Endothelial cell of umbilical vein (primary cell): ENCODE measurements around the gene ATXN2. TPM values are rescaled to one million over a fixed set of nuclear protein-coding genes. Genes with fewer than 3 reads are reported as not detected.

Source experiments
- BruUV-seq: library from RNA; stranded (reverse); fragments of 400-500 nt; replicated peaks from 2 replicates; lab custom pipeline; 2021; lab: Mats Ljungman, UMichigan
- CTCF ChIA-PET: fragments of 300-600, 350-600 bp; sonication (Branson Sonifier 250); formaldehyde crosslinking; loops from one replicate; lab custom pipeline; 2021; ENCODE audit warnings: antibody characterized with exemption, inconsistent platforms; lab: Charles Lee
- POLR2A ChIA-PET: fragments of 300-600, 350-600 bp; sonication (Branson Sonifier 250); formaldehyde crosslinking; loops from one replicate; lab custom pipeline; 2021; ENCODE audit warnings: antibody characterized with exemption, inconsistent platforms; lab: Charles Lee
- DNase-seq: peaks from one replicate; pipeline ENCODE4 v3.0.0-alpha.2; 2011; ENCODE audit warnings: low read depth, low spot score
- FAIRE-seq: peaks from 2 replicates; lab custom pipeline; 2011; peaks lifted over from hg19 to GRCh38; lab: Jason Lieb, UNC
- H2AFZ ChIP-seq: 2 replicates; pipeline ENCODE4 v1.6.0; 2012; ENCODE audit warnings: low read depth, low read length, control low read depth, inconsistent platforms
- H3K27ac ChIP-seq: 2 replicates; pipeline ENCODE4 v1.5.1; 2011; ENCODE audit warnings: low read depth, mild to moderate bottlenecking, control low read depth, low read length, moderate library complexity; ENCODE audit not compliant: insufficient read depth
- H3K27me3 ChIP-seq, 2 experiments: 2 replicates each; pipeline versions ENCODE4 v1.6.0 to v1.6.1; 2011; ENCODE audit warnings: low read length in 2 of 2, mixed read lengths in 1 of 2; ENCODE audit not compliant: control insufficient read depth in 2 of 2, insufficient read depth in 2 of 2
- H3K36me3 ChIP-seq, 2 experiments: 2 replicates in 1 of 2; 3 replicates in 1 of 2; pipeline ENCODE4 v1.5.1; 2011; ENCODE audit warnings: low read length in 2 of 2, mild to moderate bottlenecking in 1 of 2, moderate library complexity in 1 of 2; ENCODE audit not compliant: control insufficient read depth in 2 of 2, insufficient read depth in 2 of 2; ENCODE audit errors: extremely low read depth in 1 of 2
- H3K4me1 ChIP-seq: 3 replicates; pipeline ENCODE4 v1.5.1; 2011; ENCODE audit warnings: mild to moderate bottlenecking, low read length; ENCODE audit not compliant: control insufficient read depth, insufficient read depth; ENCODE audit errors: extremely low read depth
- H3K4me2 ChIP-seq: 2 replicates; pipeline ENCODE4 v1.6.1; 2011; ENCODE audit warnings: low read length, control low read depth, mixed read lengths; ENCODE audit not compliant: insufficient read depth
- H3K4me3 ChIP-seq, 3 experiments: fragments of 200-600 bp in 1 of 3; sonication (generic), shearing (Covaris generic) in 1 of 3; replicated peaks in 1 of 3; 2 replicates each; pipeline ENCODE4 v1.5.1; 2011 to 2016; ENCODE audit warnings: control low read depth in 3 of 3, low read length in 3 of 3, mild to moderate bottlenecking in 2 of 3, inconsistent platforms in 1 of 3, low read depth in 1 of 3, moderate library complexity in 1 of 3; ENCODE audit not compliant: insufficient read depth in 1 of 3
- H3K79me2 ChIP-seq: 2 replicates; pipeline ENCODE4 v1.6.0; 2012; ENCODE audit warnings: low read length, inconsistent platforms; ENCODE audit not compliant: control insufficient read depth, insufficient read depth
- H3K9ac ChIP-seq: replicated peaks from 2 replicates; pipeline ENCODE3; 2011; ENCODE audit warnings: low read length, control low read depth; ENCODE audit not compliant: insufficient read depth; ENCODE audit errors: extremely low read depth
- H3K9me1 ChIP-seq: replicated peaks from 3 replicates; pipeline ENCODE4 v1.6.0; 2011; ENCODE audit warnings: mild to moderate bottlenecking, low read length; ENCODE audit not compliant: control insufficient read depth, insufficient read depth; ENCODE audit errors: extremely low read depth
- H3K9me3 ChIP-seq: replicated peaks from 2 replicates; pipeline ENCODE4 v1.5.1; 2012; ENCODE audit warnings: low read length, inconsistent platforms; ENCODE audit not compliant: control insufficient read depth, insufficient read depth
- H4K20me1 ChIP-seq: replicated peaks from 2 replicates; pipeline ENCODE3; 2011; ENCODE audit warnings: mild to moderate bottlenecking, low read length; ENCODE audit not compliant: control insufficient read depth, insufficient read depth; ENCODE audit errors: extremely low read depth
- GATA2 ChIP-seq: IDR thresholded peaks from 2 replicates; pipeline ENCODE4 v1.7.0; 2011; ENCODE audit warnings: low read depth, mild to moderate bottlenecking, moderate library complexity, mixed read lengths, low read length; ENCODE audit not compliant: insufficient read length, insufficient read depth
- JUN ChIP-seq: IDR thresholded peaks from 2 replicates; pipeline ENCODE4 v1.6.1; 2011; ENCODE audit warnings: borderline replicate concordance, low read depth; ENCODE audit not compliant: insufficient read length, insufficient read depth
- POLR2A ChIP-seq: IDR thresholded peaks from 2 replicates; pipeline ENCODE4 v1.6.1; 2012; ENCODE audit warnings: low read depth, mild to moderate bottlenecking, control low read depth, low read length
- POLR2AphosphoS5 ChIP-seq: IDR thresholded peaks from 2 replicates; pipeline ENCODE4 v1.6.1; 2012; ENCODE audit warnings: low read depth, mild to moderate bottlenecking, control low read depth, low read length, moderate library complexity; ENCODE audit not compliant: insufficient read depth
- dilution Hi-C: fragments of 300-500 bp; cut with MboI; formaldehyde crosslinking; loops from one replicate; pipeline ENCODE4 v1.15.0; 2019; ENCODE audit warnings: low sequenced_read_pairs; ENCODE audit not compliant: extremely low pct_ligation_motif_present
- intact Hi-C: fragments of 100-400 bp; cut with micrococcal nuclease; formaldehyde crosslinking; loops from one replicate; pipeline ENCODE4 v1.10.0; 2022
- polyA plus RNA-seq, 4 experiments: library from polyadenylated mRNA; depleted of rRNA in 3 of 4; stranded (reverse) in 3 of 4; unstranded in 1 of 4; fragments of >200 nt; gene quantifications; 2 replicates each; pipeline versions ENCODE4 v1.2.1 to v1.2.3, GENCODE V29; 2011 to 2012; ENCODE audit warnings: missing spikeins in 1 of 4
- total RNA-seq: library from RNA; stranded (reverse); gene quantifications from 2 replicates; pipeline ENCODE4 v1.2.3, GENCODE V29; 2021
- TF ChIP-seq, protein P1 (sequence below), 2 donors: IDR thresholded peaks; 1 replicate in 1 of 2; 2 replicates in 1 of 2; pipeline ENCODE4 v1.5.1; 2011; ENCODE audit warnings: low read length in 2 of 2, mild to moderate bottlenecking in 2 of 2, moderate library complexity in 2 of 2, control low read depth in 1 of 2, inconsistent platforms in 1 of 2, low read depth in 1 of 2; ENCODE audit not compliant: insufficient read depth in 1 of 2; ENCODE audit errors: extremely low read depth in 1 of 2

Gene ATXN2
- total and polyA plus RNA-seq, 2 donors (not counting 3 experiments of a cell fraction or from before 2014, with no cell fraction given) = 58.9 to 86.7 TPM

DNA sequence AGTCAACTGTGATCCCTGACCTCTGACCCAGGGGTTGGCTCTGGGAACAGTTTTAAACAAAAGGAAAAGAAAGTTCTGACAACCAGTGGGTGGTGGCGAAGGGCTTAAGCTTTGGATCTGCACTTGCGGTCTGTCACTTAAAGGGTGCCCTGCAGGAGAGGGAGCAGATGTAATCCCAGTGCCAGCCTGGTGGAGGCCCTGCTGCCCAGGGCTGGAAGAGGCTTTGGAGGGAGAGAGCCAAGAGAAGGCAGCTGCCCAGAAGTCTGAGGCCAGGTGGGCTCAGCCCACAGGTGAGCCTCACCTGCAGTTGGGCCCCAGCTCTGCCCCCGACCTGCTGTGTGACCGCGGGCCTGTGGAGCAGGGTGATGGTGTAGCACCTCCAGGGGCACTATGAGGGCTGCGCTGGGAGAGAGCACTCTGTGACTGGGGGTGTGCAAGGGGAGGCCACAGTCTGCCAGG is 174.3 kb downstream of the ATXN2 start:
- no peak overlapping the region for H2AFZ ChIP-seq
- peaks cover 98% of the 10 kb centered on the region for H3K79me2 ChIP-seq
- ChIA-PET CTCF (interaction anchor here (1.1 to 3.4 kb wide), 5 partner anchors 12 to 28 kb away, joined by 4 to 30 read pairs (median 7); no protein-coding TSS in a partner anchor), POLR2A (no interaction called here)
- H3K27ac ChIP-seq = no peak overlapping the region
- intact Hi-C loops (no loop called here), dilution Hi-C loops (no loop called here)
- no peaks in the 10 kb centered on the region for H3K27me3 ChIP-seq
- H3K4me1 ChIP-seq = peaks cover 58% of the 10 kb centered on the region
- no peaks in the 10 kb centered on the region for H3K9me1 ChIP-seq
- TF ChIP-seq POLR2A (no peak), POLR2AphosphoS5 (no peak), JUN (no peak)
- TF ChIP-seq, protein P1, sequence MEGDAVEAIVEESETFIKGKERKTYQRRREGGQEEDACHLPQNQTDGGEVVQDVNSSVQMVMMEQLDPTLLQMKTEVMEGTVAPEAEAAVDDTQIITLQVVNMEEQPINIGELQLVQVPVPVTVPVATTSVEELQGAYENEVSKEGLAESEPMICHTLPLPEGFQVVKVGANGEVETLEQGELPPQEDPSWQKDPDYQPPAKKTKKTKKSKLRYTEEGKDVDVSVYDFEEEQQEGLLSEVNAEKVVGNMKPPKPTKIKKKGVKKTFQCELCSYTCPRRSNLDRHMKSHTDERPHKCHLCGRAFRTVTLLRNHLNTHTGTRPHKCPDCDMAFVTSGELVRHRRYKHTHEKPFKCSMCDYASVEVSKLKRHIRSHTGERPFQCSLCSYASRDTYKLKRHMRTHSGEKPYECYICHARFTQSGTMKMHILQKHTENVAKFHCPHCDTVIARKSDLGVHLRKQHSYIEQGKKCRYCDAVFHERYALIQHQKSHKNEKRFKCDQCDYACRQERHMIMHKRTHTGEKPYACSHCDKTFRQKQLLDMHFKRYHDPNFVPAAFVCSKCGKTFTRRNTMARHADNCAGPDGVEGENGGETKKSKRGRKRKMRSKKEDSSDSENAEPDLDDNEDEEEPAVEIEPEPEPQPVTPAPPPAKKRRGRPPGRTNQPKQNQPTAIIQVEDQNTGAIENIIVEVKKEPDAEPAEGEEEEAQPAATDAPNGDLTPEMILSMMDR (IDR thresholded peaks at IDR 0.05; ENCODE audit: extremely low read depth in 1 of 2, insufficient read depth in 1 of 2, low read depth in 1 of 2, low read length in 2 of 2) = peak; percentile 17 to 28
- H3K4me2 ChIP-seq = no peak overlapping the region
- H3K4me3 ChIP-seq = no peak overlapping the region
- H3K36me3 ChIP-seq = peaks cover 6 to 24% of the 10 kb centered on the region in 2 experiments
- H4K20me1 ChIP-seq = peaks cover 3% of the 10 kb centered on the region
- H3K9ac ChIP-seq = no peak overlapping the region
- H3K9me3 ChIP-seq = no peaks in the 10 kb centered on the region
- no TSS peak for BruUV-seq
- FAIRE-seq (no peak), DNase-seq (no peak)

DNA sequence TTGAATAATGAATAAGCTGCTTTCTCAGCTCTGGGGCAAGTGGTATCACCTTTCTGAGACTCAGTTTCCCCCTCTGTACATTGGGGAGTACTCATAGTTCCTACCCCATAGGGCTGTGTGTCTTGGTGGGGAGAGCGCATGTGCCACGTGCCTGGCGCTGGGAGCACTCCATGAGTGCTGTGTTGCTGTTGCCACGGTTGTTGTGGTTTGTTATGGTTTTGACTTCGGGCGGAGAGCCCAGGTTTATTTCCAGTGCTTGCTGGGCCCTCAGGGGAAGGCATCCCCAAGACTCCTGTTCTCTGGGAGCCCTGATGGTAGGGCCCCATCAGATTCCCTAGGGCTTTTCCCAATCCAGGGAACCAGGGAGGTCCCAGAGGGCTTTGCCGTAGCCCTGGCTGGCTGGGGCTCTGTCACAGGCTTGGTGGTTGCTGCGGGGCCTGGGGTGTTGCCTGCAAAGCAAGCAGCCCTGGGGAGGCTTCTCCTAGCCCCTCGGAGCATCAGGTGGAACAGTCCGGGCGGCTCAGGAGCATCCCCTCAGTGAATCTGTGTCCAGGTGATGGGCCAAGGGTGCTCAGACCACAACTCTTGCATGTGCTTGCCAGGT is 174.8 kb downstream of the ATXN2 start:
- H3K79me2 ChIP-seq = peaks cover 98% of the 10 kb centered on the region
- H4K20me1 ChIP-seq = peaks cover 3% of the 10 kb centered on the region
- no peaks in the 10 kb centered on the region for H3K27me3 ChIP-seq
- no peak overlapping the region for H3K27ac ChIP-seq
- H3K4me3 ChIP-seq = no peak overlapping the region
- intact Hi-C loops (no loop called here), dilution Hi-C loops (no loop called here)
- TF ChIP-seq GATA2 = no peak
- peak; percentile 17 for TF ChIP-seq POLR2A
- no peaks in the 10 kb centered on the region for H3K9me1 ChIP-seq
- POLR2A ChIA-PET = no interaction called here
- no peaks in the 10 kb centered on the region for H3K9me3 ChIP-seq
- H3K9ac ChIP-seq = no peak overlapping the region
- FAIRE-seq (no peak), DNase-seq (no peak)
- H3K4me2 ChIP-seq = no peak overlapping the region
- no TSS peak for BruUV-seq
- H2AFZ ChIP-seq = no peak overlapping the region
- H3K36me3 ChIP-seq = peaks cover 10 to 29% of the 10 kb centered on the region in 2 experiments
- CTCF ChIA-PET = interaction anchor here (1.1 to 3.4 kb wide), 3 partner anchors 11 to 27 kb away, joined by 4 to 30 read pairs (median 7); no protein-coding TSS in a partner anchor
- H3K4me1 ChIP-seq = peaks cover 52% of the 10 kb centered on the region
